Stomach (tissue), 4 donors: Measurements from ENCODE around the gene ERBB4.

Experiments
- CTCF ChIP-seq, 7 experiments: fragments of 450-650 bp in 4 of 7; fragments of 200-600 bp in 3 of 7; sonication (generic) in 3 of 7; IDR thresholded peaks; one replicate each; pipeline ENCODE4 v1.5.1; 2016 to 2019; ENCODE audit warnings: antibody characterized with exemption in 7 of 7, control low read depth in 2 of 7, mild to moderate bottlenecking in 1 of 7
- EP300 ChIP-seq: sonication (generic); formaldehyde crosslinking; IDR thresholded peaks from one replicate; pipeline ENCODE4 v1.6.1; 2017; ENCODE audit warnings: antibody characterized with exemption
- POLR2A ChIP-seq, 4 donors: fragments of 450-650 bp; IDR thresholded peaks; one replicate each; pipeline ENCODE4 v1.6.1; 2016; ENCODE audit warnings: antibody characterized with exemption in 4 of 4, control low read depth in 2 of 4, mild to moderate bottlenecking in 1 of 4, moderate library complexity in 1 of 4
- POLR2AphosphoS5 ChIP-seq, 3 donors: sonication (generic); formaldehyde crosslinking; IDR thresholded peaks; one replicate each; pipeline ENCODE4 v1.6.1; 2016; ENCODE audit warnings: antibody characterized with exemption in 3 of 3

GRCh38 chr2:212133337-212133736, 405.3 kb downstream of the ERBB4 start:
- no peak for TF ChIP-seq POLR2AphosphoS5 (IDR thresholded peaks at IDR 0.05)
- TF ChIP-seq CTCF (IDR thresholded peaks at IDR 0.05): no peak
- no peak for TF ChIP-seq POLR2A (IDR thresholded peaks at IDR 0.05)
- no peak for TF ChIP-seq EP300
